Activated naive CD8-positive, alpha-beta T cell treated with anti-CD3 and anti-CD28 coated beads, Interleukin-2, amount 50 U/mL, for 16 hours (primary cell): ENCODE data around the gene NHP2.

Source experiments
- DNase-seq: peaks from one replicate; pipeline ENCODE4 v3.0.0-alpha.2; 2020; ENCODE audit warnings: low read depth, low spot score

The NHP2 gene

DNA sequence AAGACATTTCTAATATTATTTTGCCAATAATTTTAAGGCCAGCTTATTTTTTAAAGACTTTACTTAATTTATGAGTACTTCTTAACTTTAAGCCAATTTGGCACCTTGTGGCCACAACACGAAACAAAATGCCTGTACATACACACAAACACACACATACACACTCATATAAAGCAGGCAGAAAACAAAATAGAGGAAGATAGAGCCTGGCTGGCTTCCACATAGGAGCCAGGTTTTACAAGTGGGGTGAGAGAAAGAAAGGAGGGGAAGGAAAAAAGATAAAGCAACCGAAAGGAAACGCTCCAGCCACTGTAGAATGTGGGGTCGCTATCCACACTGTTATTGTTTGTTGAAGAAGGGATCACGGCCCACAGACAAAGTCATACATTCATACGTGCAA, 23.1 kb upstream of the NHP2 start:
- DNase-seq = no peak

DNA sequence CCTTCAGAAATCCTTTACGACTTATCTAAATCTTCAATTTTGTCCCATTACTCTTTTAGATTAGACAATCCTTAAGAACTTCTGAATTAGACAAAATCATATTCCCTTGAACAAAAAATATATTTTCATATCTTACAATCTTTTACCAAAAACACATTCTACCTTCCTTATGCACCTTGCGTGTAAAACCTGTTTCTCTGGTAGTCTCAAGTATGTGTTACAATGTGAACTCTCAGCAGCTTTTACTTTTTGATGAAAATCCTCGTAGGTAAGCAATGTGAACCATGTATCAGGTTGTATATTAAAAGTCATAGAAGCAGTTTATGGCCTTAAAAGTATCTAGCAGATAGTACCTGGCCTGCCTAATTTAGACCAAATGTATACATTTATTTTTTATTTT, 20.8 kb upstream of the NHP2 start:
- no peak for DNase-seq

- DNase-seq = no peak
Observed at GRCh38 chr5:178170455-178170854, 16.8 kb upstream of the NHP2 start.

- no peak for DNase-seq
Observed at GRCh38 chr5:178165581-178165980, 11.9 kb upstream of the NHP2 start.

GRCh38 chr5:178163772-178164735, 10.4 kb upstream of the NHP2 start:
- peak; percentile 90 for DNase-seq

DNA sequence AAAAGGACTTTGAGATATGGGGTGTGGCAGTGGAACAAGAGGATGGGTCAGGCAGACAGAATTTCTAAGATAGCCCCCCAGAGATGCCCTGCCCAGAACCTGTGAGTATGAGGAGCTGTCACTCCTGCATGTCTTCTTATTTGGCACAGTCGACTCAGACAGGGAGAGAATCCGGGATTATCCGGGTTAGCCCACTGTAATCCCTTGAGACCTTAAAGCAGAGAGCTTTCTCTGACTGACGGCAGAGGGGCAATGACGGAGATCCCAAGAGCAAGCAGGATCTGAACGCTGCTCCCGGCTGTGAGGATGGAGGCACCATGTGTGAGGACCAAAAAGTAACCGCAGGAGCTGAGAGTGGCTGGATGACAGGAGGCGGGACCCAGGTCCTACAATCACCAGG, 8.8 kb upstream of the NHP2 start:
- DNase-seq = no peak

GRCh38 chr5:178160176-178160575, 6.5 kb upstream of the NHP2 start:
- DNase-seq = no peak

- DNase-seq = no peak
Observed at GRCh38 chr5:178155065-178155464, 1.4 kb upstream of the NHP2 start.

DNA sequence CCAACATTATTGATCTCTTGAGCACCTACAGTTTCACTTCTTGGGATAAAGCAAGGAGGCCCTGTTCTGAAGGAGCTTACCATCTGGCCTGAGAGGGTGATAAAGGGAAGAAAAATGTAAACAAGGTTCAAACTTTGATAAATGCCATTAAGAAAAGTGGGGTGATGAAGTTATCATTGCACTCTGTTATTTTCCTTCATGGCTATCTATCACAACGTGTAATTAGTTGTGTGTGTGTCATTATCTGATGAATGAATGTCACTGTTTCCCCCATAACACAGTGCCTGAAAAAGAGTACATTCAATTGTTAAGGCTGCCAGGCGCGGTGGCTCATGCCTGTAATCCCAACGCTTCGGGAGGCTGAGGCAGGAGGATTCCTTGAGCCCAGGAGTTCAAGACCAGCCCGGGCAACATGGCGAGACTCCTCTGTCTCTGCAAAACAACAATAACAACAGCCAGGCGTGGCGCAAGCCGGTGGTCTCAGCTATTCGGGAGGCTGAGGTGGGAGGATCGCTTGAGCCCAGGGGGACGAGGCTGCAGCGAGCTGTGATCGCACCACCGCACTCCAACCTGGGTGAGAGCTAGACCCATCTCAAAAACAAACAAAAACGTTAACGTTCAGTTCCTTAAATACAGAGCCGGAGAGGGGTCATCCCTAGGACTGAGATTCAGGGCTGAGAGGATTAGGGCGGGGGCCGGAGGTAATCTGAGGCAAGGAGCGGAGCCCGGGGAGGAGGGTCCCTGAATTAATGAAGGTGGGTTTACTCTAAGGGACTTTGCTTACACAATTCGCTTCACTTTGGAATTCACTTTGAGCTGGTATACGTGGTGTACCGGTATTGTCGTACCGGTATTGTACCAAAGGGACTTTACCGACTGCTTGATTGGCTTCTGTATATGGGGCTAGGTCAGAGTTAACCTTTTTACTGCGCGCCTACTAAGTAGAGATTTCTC, 917 bp downstream of the NHP2 start:
- no peak for DNase-seq

DNA sequence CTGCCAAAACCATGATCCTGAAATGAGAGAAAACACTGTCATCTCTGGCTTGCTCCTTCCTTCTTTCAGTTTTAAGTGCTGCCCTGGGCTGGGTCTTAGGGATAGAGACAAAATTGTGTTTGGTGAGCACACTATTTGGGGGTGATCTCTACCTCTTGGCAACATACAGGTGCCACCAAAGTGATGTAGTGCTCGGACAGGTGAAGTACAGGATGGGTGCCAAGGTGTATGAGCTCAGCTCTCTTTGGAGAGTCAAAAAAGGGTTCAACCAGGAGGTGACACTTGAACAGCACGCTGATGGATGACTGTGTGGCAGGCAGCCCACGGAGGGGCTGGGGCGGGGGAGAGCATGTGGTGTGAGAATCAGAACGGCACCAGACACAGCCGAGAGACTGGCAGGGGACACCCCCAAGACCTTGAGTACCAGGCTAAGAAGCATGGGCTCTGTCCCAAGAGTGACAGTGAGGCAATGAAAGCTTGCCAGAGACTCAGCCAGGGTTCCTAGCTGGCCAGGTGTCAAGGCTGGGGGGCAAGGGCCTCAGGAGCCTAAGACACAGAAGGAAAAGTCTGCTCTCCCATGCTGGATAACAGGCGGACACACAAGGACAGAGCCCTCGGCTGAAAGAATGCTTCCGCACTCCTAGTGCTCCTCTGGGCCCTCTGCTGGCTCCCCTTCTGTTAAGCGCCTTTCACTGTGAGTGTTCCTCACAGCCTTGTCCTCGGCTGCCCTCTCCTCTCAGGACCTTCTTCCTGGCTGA, 2.5 kb downstream of the NHP2 start:
- no peak for DNase-seq

DNA sequence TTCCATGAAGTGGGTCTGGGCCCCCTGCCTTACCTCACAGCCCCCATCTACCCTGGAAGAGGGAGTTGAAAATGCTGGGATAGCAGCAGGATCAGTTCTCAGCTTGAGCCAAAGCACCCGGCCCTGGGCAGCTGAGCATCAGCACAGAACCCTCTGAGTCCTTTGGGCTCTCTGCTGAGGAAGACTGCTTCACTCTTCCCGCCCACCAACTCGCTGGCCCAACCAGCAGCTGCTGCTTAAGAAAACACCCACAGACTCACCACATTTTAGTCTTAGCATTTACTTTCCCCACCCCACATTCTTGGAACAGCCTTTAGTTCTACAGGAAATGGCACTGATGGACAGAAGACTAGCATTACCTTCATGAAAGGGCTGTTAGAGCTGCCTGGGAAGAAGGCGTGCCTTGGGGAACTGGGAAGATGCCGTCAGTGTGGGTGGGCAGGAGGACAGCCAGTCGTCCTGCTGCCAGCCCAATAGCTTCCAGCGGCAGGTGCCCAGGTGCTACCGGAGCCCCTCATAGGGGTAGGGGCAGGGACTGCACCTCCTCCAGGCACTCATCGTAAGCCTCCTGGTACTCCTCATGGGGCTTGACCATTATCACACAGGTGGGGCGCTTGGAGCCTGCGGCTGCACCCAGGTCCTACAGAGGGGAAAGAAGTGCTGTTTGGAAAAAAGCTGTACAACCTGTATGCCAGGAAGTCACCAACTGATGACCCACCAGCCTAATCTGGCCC, 4.3 kb downstream of the NHP2 start:
- DNase-seq = no peak

DNA sequence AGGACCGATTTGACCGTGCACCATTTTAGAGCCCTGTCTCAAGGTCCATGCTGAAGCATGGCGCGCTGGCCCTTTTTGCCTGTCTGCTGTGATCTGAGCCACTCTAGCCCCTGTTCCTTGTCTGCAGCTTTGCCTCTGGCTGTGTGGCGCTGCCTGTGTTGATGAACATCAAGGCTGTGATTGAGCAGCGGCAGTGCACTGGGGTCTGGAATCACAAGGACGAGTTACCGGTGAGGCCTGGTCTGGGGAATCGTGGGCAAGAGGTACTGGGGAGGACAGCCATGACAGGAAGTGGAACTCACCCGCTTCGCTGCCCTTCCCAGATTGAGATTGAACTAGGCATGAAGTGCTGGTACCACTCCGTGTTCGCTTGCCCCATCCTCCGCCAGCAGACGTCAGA, 6.3 kb downstream of the NHP2 start:
- no peak for DNase-seq

DNA sequence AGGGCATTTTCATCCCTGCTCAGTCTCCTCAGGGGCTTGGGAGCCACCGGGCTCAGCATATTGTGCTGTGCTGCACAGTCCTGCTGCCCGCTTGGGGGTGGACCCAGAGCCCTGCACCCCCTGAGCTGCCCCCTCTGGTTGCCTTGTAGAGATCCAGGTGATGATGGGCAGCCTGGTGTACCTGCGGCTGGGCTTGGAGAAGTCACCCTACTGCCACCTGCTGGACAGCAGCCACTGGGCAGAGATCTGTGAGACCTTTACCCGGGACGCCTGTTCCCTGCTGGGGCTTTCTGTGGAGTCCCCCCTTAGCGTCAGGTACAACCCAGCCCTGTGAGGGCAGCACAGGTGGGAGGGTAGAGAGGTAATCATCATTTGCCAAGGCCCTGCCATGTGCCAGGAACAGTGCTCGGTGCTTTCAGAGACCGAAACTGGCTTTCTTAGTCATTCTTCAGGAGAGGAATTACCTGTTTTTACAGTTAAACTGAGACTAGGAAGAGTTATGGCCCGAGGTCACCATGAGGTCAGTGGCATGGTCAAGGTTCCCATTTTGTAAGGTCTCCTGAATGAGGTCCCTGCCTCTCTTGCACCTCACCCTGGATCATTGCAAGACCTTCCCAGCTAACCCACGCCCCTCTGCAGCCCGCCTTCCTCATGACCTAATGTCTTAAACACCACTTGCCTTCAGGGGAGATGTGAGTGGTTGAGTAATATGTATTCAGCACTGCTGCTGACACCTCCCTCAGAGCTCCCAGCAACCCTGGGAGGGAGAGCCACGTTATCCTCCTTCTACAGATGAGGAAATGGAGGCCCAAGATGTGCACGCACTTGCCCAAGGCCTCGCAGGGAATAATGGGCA, 7.5 kb downstream of the NHP2 start:
- peak; percentile 39 for DNase-seq

- DNase-seq = no peak
Observed at GRCh38 chr5:178143901-178144300, 9.8 kb downstream of the NHP2 start.

DNA sequence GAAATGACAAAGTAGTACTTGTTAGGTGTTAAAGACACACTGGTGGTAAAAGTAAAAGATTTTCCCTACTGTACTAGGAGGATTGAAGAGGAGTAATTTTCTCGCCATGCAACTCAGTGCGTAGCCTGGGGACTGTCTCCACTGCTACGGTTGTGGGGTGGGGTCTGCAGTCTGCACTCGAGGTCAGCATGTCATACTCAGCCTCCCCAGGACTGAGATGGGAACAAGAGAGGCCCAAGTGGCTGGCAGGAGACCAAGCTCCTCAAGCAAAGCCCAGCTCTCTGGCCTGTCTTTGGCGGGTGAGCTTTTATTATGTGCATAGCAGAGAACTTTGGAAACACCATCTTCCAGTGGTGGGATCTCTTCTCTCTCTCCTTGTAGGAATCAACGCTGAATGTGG, 10.4 kb downstream of the NHP2 start:
- DNase-seq = no peak

- no peak for DNase-seq
Observed at GRCh38 chr5:178142642-178143041, 11.0 kb downstream of the NHP2 start.

DNA sequence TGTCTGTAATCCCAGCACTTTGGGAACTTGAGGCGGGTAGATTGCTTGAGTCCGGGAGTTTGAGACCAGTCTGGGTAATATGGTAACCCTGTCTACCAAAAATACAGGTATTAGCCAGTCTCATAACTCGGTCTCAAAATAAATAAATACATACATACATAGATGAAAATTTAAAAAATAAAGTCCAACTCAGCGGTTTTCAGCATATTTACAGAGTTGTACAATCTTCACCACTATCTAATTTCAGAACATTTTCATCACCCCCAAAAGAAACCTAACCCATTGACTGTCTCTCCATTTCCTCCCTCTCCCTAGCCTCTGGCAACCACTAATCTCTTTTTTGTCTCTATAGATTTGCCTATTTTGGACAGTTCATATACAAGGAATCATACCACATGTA, 12.1 kb downstream of the NHP2 start:
- no peak for DNase-seq

GRCh38 chr5:178137991-178138390, 15.7 kb downstream of the NHP2 start:
- DNase-seq = no peak

- no peak for DNase-seq
Observed at GRCh38 chr5:178136990-178137389, 16.7 kb downstream of the NHP2 start.

- no peak for DNase-seq
Observed at GRCh38 chr5:178131446-178131996, 22.2 kb downstream of the NHP2 start.
